Effector memory CD4-positive, alpha-beta T cell (primary cell): ENCODE results near the gene OXSR1.

Experiments used
- DNase-seq, 3 donors: peaks; one replicate each; pipeline ENCODE4 v3.0.0-alpha.2; 2020
- H3K27ac ChIP-seq: 2 replicates; pipeline ENCODE4 v1.7.0; 2013; ENCODE audit warnings: mild to moderate bottlenecking, low read length, moderate library complexity; ENCODE audit not compliant: insufficient read depth, poor library complexity, severe bottlenecking
- H3K27me3 ChIP-seq: replicated peaks from 2 replicates; pipeline ENCODE4 v1.7.0; 2013; ENCODE audit warnings: mild to moderate bottlenecking, low read length; ENCODE audit not compliant: insufficient read depth, control insufficient read depth, poor library complexity, severe bottlenecking
- H3K36me3 ChIP-seq: 2 replicates; pipeline ENCODE4 v1.7.0; 2013; ENCODE audit warnings: mild to moderate bottlenecking, low read length, moderate library complexity; ENCODE audit not compliant: control insufficient read depth, insufficient read depth
- H3K4me1 ChIP-seq: 2 replicates; pipeline ENCODE4 v1.7.0; 2013; ENCODE audit warnings: low read length, mild to moderate bottlenecking; ENCODE audit not compliant: control insufficient read depth, insufficient read depth, poor library complexity, severe bottlenecking
- H3K4me3 ChIP-seq: 2 replicates; pipeline ENCODE4 v1.7.0; 2013; ENCODE audit warnings: low read length, low read depth, mild to moderate bottlenecking; ENCODE audit not compliant: insufficient read depth, poor library complexity, severe bottlenecking
- H3K9me3 ChIP-seq: 2 replicates; pipeline ENCODE4 v1.7.0; 2013; ENCODE audit warnings: mild to moderate bottlenecking, low read length, moderate library complexity; ENCODE audit not compliant: control insufficient read depth

OXSR1 gene

GRCh38 chr3:38136777-38137614, 28.3 kb upstream of the OXSR1 start, which contains the start of gene ACAA1:
Gene ACAA1 (minus strand): TSS chr3:38137127. CDS start chr3:38137035, 92 bp downstream.
- Histone ChIP-seq H3K4me1 (peaks cover 34% of the 10 kb centered on the region), H3K4me3 (peak within 1 kb of the TSS; percentile 80), H3K9me3 (no peaks in the 10 kb centered on the region), H3K27ac (peak within 1 kb of the TSS; percentile 85), H3K27me3 (no peaks in the 10 kb centered on the region), H3K36me3 (peaks cover 33% of the 10 kb centered on the region)
- DNase-seq = peak; percentile 95 to 96 (median 96)

GRCh38 chr3:38137615-38138348, 27.6 kb upstream of the OXSR1 start:
- Histone ChIP-seq H3K36me3 (peaks cover 37% of the 10 kb centered on the region), H3K4me1 (peaks cover 34% of the 10 kb centered on the region), H3K27me3 (no peaks in the 10 kb centered on the region), H3K4me3 (peak overlapping the region; percentile 80), H3K27ac (peak overlapping the region; percentile 85), H3K9me3 (no peaks in the 10 kb centered on the region)
- DNase-seq = peak in 1 of 3 donors; percentile 11

- Histone ChIP-seq H3K9me3 (no peaks in the 10 kb centered on the region), H3K4me3 (peak within 1 kb of the TSS; percentile 80), H3K27me3 (no peaks in the 10 kb centered on the region), H3K36me3 (peaks cover 33% of the 10 kb centered on the region), H3K27ac (peak within 1 kb of the TSS; percentile 85), H3K4me1 (peaks cover 34% of the 10 kb centered on the region)
- DNase-seq = peak; percentile 67 to 74 (median 71)
These were observed 26.8 kb upstream of the OXSR1 start, which contains the start of gene MYD88 for GRCh38 chr3:38138349-38139190. Gene MYD88 (plus strand): TSS chr3:38138661. CDS start chr3:38138701, 40 bp downstream.

- Histone ChIP-seq H3K27me3 (no peaks in the 10 kb centered on the region), H3K27ac (peak overlapping the region; percentile 85), H3K4me3 (peak overlapping the region; percentile 80), H3K9me3 (no peaks in the 10 kb centered on the region), H3K4me1 (peaks cover 34% of the 10 kb centered on the region), H3K36me3 (peaks cover 30% of the 10 kb centered on the region)
- no peak for DNase-seq
These were observed 26.1 kb upstream of the OXSR1 start for GRCh38 chr3:38139191-38139590.

- Histone ChIP-seq H3K27ac (peak overlapping the region; percentile 85), H3K9me3 (no peaks in the 10 kb centered on the region), H3K36me3 (peaks cover 27% of the 10 kb centered on the region), H3K4me3 (peak overlapping the region; percentile 80), H3K27me3 (no peaks in the 10 kb centered on the region), H3K4me1 (peaks cover 34% of the 10 kb centered on the region)
- no peak for DNase-seq
These were observed 25.7 kb upstream of the OXSR1 start for GRCh38 chr3:38139652-38140051.

GRCh38 chr3:38140326-38141172, 24.8 kb upstream of the OXSR1 start:
- Histone ChIP-seq H3K4me1 (peaks cover 31% of the 10 kb centered on the region), H3K36me3 (peaks cover 27% of the 10 kb centered on the region), H3K27me3 (no peaks in the 10 kb centered on the region), H3K27ac (no peak overlapping the region), H3K9me3 (no peaks in the 10 kb centered on the region), H3K4me3 (no peak overlapping the region)
- DNase-seq = no peak

GRCh38 chr3:38141173-38141951, 24.0 kb upstream of the OXSR1 start:
- Histone ChIP-seq H3K27ac (no peak overlapping the region), H3K27me3 (no peaks in the 10 kb centered on the region), H3K36me3 (peaks cover 27% of the 10 kb centered on the region), H3K9me3 (peaks cover 3% of the 10 kb centered on the region), H3K4me3 (no peak overlapping the region), H3K4me1 (peaks cover 24% of the 10 kb centered on the region)
- DNase-seq = no peak

- Histone ChIP-seq H3K4me3 (no peak overlapping the region), H3K27me3 (no peaks in the 10 kb centered on the region), H3K9me3 (peaks cover 4% of the 10 kb centered on the region), H3K27ac (no peak overlapping the region), H3K36me3 (peaks cover 27% of the 10 kb centered on the region), H3K4me1 (peaks cover 22% of the 10 kb centered on the region)
- no peak for DNase-seq
These were observed 23.4 kb upstream of the OXSR1 start for GRCh38 chr3:38141952-38142273.
